GM21737 (cell line): ENCODE results near the gene CGA.

ENCODE experiments used
- ATAC-seq: cut with Tn5 transposase; IDR thresholded peaks from one replicate; pipeline ENCODE4 v1.9.1; 2021; ENCODE audit warnings: mild to moderate bottlenecking, moderate library complexity; ENCODE audit not compliant: unreplicated experiment

CGA gene

GRCh38 chr6:87089135-87089534, 5.8 kb downstream of the CGA start:
- ATAC-seq, result no peak

GRCh38 chr6:87088076-87088475, 6.8 kb downstream of the CGA start:
- ATAC-seq, result no peak

GRCh38 chr6:87082160-87082721, 12.7 kb downstream of the CGA start:
- no peak for ATAC-seq

- ATAC-seq, result peak; percentile 77
Measured at GRCh38 chr6:87078983-87079616, 15.8 kb downstream of the CGA start.

- no peak for ATAC-seq
Measured at GRCh38 chr6:87075168-87075567, 19.7 kb downstream of the CGA start.

- no peak for ATAC-seq
Measured at GRCh38 chr6:87074101-87074621, 20.7 kb downstream of the CGA start.

GRCh38 chr6:87071683-87072082, 23.2 kb downstream of the CGA start:
- ATAC-seq, result no peak

- ATAC-seq, result no peak
Measured at GRCh38 chr6:87070741-87071140, 24.2 kb downstream of the CGA start.

- ATAC-seq, result no peak
Measured at GRCh38 chr6:87068795-87069194, 26.1 kb downstream of the CGA start.

GRCh38 chr6:87066449-87067333, 28.2 kb downstream of the CGA start:
- ATAC-seq, result no peak

- ATAC-seq, result no peak
Measured at GRCh38 chr6:87065117-87065516, 29.8 kb downstream of the CGA start.

- no peak for ATAC-seq
Measured at GRCh38 chr6:87059943-87060342, 35.0 kb downstream of the CGA start.

- no peak for ATAC-seq
Measured at GRCh38 chr6:87054143-87054833, 40.6 kb downstream of the CGA start.

- no peak for ATAC-seq
Measured at GRCh38 chr6:87053312-87053711, 41.6 kb downstream of the CGA start.

- no peak for ATAC-seq
Measured at GRCh38 chr6:87049779-87050178, 45.1 kb downstream of the CGA start.

- ATAC-seq, result no peak
Measured at GRCh38 chr6:87045521-87046075, 49.3 kb downstream of the CGA start.

- no peak for ATAC-seq
Measured at GRCh38 chr6:87040729-87041128, 54.2 kb downstream of the CGA start.
